Superior temporal gyrus (tissue), 1 donor: Measurements from ENCODE around the gene MRPL48.
"Not testable (repeated sequence)": the region's sequence is repeated elsewhere in the genome, so short reads cannot be mapped to it uniquely, and the experiment has no call there.

Experiments
- DNase-seq: peaks from one replicate; pipeline ENCODE4 v3.0.0-alpha.2; 2016; ENCODE audit errors: extremely low spot score

MRPL48 gene

GRCh38 chr11:73787643-73788558 lies at the start of gene MRPL48:
TSS of gene MRPL48 (plus strand) at chr11:73787874. CDS start at chr11:73787972, 98 bp downstream.
- peak; percentile 92 for DNase-seq

GRCh38 chr11:73743045-73743444 lies 44.6 kb upstream of the MRPL48 start:
- DNase-seq = no peak

GRCh38 chr11:73746701-73747100 lies 41.0 kb upstream of the MRPL48 start:
- DNase-seq = no peak

GRCh38 chr11:73747762-73748161 lies 39.9 kb upstream of the MRPL48 start:
- DNase-seq = no peak

- DNase-seq = no peak
These were observed 39.4 kb upstream of the MRPL48 start for GRCh38 chr11:73748300-73748699.

DNA sequence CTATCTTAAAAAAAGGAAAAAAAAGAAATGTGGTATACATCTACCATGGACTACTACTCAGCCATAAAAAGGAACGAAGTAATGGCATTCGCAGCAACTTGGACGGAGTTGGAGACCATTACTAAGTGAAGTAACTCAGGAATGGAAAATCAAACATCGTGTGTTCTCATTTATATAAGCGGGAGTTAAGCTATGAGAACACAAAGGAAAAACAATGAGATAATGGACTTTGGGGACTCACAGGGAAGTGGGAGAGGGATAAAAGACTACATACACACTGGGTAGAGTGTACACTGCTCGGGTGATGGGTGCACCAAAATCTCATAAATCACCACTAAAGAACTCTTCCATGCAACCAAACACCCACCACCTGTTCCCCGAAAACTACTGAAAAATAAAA lies 38.6 kb upstream of the MRPL48 start:
- DNase-seq = no peak

DNA sequence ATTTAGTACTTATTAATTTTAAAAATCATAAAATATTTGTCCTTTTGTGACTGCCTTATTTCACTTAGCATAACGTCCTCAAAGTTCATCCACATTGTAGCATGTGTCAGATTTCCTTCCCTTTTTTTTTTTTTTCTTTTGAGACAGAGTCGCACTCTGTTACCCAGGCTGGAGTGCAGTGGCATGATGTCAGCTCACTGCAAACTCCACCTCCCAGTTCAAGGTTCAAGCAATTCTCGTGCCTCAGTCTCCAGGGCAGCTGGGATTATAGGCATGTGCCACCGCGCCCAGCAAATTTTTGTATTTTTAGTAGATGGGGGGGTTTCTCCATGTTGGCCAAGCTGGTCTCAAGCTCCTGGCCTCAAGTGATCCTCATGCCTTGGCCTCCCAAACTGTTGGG lies 37.4 kb upstream of the MRPL48 start:
- no peak for DNase-seq

DNA sequence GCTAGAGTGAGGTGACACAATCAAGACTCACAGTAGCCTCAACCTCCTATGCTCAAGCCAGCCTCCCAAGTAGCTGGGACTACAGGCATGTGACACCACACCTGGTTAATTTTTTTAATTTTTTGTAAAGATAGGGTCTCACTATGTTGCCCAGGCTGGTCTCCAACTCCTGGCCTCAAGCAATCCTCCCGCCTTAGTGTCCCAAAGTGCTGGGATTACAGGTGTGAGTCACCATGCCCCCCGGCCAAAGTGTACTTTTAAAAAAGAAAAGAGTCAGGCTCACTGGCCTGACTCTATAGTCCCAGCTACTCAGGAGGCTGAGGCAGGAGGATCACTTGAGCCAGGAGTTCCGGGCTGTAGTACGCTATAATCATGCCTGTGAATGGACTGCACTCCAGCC lies 36.8 kb upstream of the MRPL48 start:
- not testable (repeated sequence) for DNase-seq

GRCh38 chr11:73752216-73752867 lies 35.3 kb upstream of the MRPL48 start:
- no peak for DNase-seq

DNA sequence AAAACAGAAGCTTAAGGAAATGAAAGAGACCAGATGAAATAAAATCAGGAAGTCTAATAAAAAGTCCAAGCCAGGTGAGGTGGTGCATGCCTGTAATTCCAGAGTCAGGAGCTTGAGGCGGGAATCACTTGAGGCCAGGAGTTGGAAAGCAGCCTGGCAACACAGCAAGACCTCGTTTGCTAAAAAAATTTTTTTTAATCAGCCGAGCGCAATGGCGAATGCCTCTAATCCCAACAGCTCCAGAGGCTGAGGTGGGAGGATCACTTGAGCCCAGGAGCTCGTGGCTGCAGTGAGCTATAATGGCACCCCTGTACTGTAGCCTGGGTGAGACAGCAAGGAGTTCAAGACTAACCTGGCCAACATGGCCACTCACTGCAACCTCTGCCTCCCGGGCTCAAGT lies 34.8 kb upstream of the MRPL48 start:
- DNase-seq = no peak

- DNase-seq = no peak
These were observed 33.7 kb upstream of the MRPL48 start for GRCh38 chr11:73753938-73754337.

DNA sequence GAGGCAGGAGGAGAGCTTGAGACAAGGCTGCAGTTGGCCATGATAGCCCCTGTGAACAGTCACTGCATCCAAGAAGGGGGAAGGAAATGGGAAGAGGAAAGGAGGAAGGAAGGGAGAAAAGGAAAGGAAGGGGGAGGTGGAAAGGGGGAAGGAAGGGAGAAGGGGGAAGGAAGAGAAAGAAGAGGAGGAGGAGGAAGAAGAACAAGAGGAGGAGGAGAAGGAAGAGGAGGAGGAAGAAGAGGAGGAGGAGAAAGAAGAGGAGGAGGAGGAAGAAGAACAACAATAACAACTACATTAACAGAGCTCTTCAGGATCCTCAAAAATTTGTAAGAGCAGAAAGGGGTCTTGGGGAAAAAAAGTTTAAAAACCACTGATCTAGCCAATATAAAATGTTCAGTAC lies 32.0 kb upstream of the MRPL48 start:
- no peak for DNase-seq

DNA sequence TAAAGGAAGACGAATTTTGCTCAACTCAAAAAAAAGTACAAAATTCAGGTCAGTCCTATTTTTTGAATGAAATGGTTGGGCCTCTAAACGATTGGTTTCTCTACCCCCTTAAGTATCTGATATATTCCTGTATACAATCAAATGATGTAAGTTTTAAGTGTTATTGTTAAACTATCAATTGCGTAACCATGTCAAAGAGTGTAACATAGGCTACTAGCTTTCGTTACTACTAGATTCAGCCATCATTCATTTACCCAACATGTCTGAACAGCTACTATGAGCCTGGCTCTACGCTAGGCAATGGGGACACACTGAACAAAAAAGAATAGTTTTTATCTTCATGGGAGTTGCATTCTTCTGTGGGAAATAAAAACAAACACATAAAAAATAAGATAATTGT lies 30.1 kb upstream of the MRPL48 start:
- DNase-seq = no peak

DNA sequence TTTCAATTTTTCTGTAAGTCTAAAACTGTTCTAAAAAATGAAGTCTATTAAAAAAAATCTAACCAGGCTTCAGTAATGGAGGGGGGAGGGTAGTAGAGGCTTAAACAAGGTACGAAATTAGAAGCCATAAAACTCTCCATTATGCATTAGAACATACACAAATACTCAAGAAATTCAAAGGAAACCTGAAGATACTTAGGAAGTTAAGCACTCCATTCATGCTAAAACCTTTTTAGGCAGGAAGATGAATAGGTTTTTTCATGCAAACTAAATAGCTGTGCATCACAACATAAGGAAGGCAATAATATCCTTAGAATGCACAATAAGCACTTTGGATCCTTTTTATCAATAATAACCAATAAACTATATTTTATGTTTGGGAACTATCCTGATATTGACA lies 29.2 kb upstream of the MRPL48 start:
- DNase-seq = no peak

DNA sequence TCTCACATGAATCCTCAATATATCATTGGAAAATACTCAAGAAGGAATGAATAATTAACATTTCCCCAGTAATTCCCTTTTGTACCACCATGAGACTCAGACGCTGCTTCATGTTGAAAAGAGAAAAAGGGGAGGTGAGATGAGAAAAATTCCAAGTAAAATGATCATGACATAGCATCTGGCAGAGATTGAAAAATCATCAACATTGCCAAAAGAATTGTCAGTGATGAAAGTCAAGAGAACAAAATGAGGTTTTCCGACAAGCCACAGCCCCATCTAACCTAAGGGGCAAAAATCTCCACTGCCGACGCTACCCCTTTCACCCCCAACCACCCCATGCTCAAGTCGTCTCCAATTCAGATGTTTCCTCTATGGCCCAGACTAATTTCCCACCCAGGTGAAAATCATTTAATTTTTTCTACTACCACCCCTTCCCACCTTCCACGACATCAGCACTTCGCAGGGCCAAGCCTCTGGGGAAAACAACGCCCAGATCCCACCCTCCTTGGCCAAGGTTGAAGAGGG lies 28.0 kb upstream of the MRPL48 start:
- DNase-seq = peak; percentile 51

DNA sequence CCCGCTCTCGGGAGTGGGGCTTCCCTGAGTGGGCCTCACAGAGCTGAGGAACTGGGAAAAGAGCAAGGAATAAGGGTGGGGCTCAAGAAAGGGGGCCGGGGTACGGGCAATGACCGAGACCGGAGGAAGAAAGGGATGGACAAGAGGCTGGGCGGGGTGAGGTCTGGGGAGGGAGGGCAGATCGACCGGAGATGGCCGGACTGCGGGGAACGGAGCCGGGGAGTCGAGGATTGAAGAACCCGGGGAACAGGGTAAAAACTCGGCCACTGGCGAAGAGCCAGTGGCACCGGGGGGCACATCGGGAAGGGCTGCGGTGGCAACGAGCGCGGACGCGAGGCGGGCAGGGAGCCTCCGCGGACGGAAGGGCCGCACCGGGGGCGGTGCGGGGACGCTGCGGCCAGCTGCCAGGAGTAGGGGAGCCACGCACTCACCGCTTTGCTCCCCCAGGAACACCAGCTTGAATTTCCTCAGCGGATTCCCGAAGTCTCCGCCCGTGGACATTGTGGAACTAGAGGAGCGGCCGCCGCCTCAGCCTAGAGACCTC lies 27.5 kb upstream of the MRPL48 start:
- peak; percentile 27 for DNase-seq

DNA sequence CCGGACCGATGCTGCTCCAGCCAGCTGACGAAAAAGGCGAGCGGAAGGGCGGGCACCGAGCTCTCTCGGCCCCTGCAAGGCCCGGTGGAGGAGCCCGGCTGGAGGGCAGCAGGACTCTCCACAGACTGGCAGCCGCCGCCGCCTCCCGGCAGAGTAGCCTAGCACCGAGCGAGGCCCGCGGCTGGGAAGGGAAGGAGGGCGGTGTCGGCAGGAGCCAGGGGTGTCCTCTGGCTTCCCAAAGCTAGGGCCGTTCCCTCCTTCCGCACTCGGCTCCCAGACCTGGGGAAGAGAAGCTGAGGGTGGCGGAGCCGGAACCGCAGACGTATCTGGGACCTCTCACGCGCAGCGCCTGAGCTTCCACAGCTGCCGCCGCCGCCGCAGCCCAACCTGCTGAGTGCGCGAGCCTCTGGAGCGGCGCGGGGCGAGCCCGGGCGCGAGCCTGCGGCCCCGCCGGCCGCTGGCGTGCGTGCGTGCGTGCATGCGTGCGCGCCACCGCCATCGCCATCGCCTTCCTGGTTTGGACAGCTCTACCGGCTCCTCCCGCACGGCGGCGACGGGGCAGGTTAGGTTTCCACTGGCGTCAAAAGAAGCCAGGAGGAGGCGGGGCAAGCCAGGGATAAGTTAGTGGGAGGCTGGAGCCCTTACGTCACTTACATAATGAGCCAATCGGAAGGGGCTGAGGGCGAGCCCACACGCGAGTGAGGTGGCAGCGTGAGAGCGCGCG lies 26.8 kb upstream of the MRPL48 start, which contains the start of gene RAB6A:
TSS of gene RAB6A (minus strand) at position 396 of the 724 bp plus-strand sequence. CDS start 439 bp downstream, outside the sequence.
- peak; percentile 100 for DNase-seq

DNA sequence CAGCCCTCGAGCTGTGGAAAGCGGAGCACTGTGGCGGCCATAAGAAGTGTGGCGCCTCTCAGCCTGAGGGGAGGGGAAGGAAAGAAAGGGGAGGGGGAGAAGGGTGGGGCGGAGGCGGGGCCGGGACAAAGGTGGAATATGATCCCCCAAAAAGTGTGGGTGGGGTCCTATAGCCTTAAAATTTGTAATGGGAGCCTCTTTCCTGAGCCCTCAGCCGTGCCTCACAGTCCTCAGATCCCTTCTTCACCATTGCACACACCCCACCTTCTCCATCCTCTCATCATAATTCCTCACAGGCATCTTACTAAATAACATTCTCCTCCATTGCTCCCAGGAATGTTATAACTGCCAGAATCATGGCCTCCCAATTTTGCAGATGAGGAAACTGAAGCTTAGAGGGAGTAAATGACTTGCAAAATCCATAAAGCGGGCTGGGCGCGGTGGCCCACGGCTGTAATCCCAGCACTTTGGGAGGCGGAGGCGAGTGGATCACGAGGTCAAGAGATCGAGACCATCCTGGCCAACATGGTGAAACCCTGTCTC lies 26.2 kb upstream of the MRPL48 start:
- DNase-seq = no peak

GRCh38 chr11:73762732-73763131 lies 24.9 kb upstream of the MRPL48 start:
- DNase-seq = no peak

GRCh38 chr11:73766763-73767162 lies 20.9 kb upstream of the MRPL48 start:
- peak; percentile 37 for DNase-seq

GRCh38 chr11:73770811-73771210 lies 16.9 kb upstream of the MRPL48 start:
- DNase-seq = not testable (repeated sequence)
